OCI-LY3 (cell line): ENCODE data around the gene BCKDHB.

Source experiments
- H2AFZ ChIP-seq: fragments of 200-600, 300-600 bp; shearing (Covaris generic); 2 replicates; pipeline ENCODE4 v1.6.0; 2014; ENCODE audit warnings: antibody characterized with exemption, low read depth, low read length
- H3K27ac ChIP-seq: fragments of 200-600, 300-600 bp; sonication (generic); 2 replicates; pipeline ENCODE4 v1.5.1; 2014; ENCODE audit warnings: mild to moderate bottlenecking, low read length, moderate library complexity, mixed read lengths
- H3K27me3 ChIP-seq: fragments of 200-600, 300-600 bp; sonication (generic); 2 replicates; pipeline ENCODE4 v1.6.1; 2014; ENCODE audit warnings: low read depth, low read length, mixed read lengths
- H3K36me3 ChIP-seq: fragments of 200-600, 300-600 bp; sonication (generic); replicated peaks from 2 replicates; pipeline ENCODE3; 2014; ENCODE audit warnings: low read depth, low read length, mixed read lengths
- H3K4me1 ChIP-seq: fragments of 300-600, 200-600 bp; sonication (generic); 2 replicates; pipeline ENCODE4 v1.6.1; 2014; ENCODE audit warnings: low read length, mixed read lengths
- H3K4me2 ChIP-seq: fragments of 200-600, 300-600 bp; sonication (generic); 2 replicates; pipeline ENCODE4 v1.6.1; 2014; ENCODE audit warnings: low read length, mixed read lengths
- H3K4me3 ChIP-seq: fragments of 300-600, 200-600 bp; sonication (generic); 2 replicates; pipeline ENCODE4 v1.5.1; 2014; ENCODE audit warnings: antibody characterized with exemption, mild to moderate bottlenecking, low read length, moderate library complexity
- H3K79me2 ChIP-seq: fragments of 300-600, 200-600 bp; shearing (Covaris generic); 2 replicates; pipeline ENCODE4 v1.6.1; 2014; ENCODE audit warnings: mild to moderate bottlenecking, low read length, mixed read lengths
- H3K9ac ChIP-seq: fragments of 300-600, 200-600 bp; shearing (Covaris generic); 2 replicates; pipeline ENCODE4 v1.6.0; 2014; ENCODE audit warnings: mild to moderate bottlenecking, low read length, moderate library complexity
- H3K9me3 ChIP-seq: fragments of 200-600, 300-600 bp; shearing (Covaris generic); 2 replicates; pipeline ENCODE4 v1.6.1; 2014; ENCODE audit warnings: low read length, mixed read lengths; ENCODE audit not compliant: insufficient read depth
- H4K20me1 ChIP-seq: fragments of 200-600, 300-600 bp; sonication (generic); 2 replicates; pipeline ENCODE4 v1.6.1; 2016; ENCODE audit warnings: low read length, mixed read lengths; ENCODE audit not compliant: insufficient read depth
- EZH2phosphoT487 ChIP-seq: fragments of 200-600 bp; shearing (Covaris generic); IDR thresholded peaks from 2 replicates; pipeline ENCODE4 v1.6.1; 2018; ENCODE audit warnings: antibody characterized with exemption, mixed run types, low read depth
- TF ChIP-seq, protein P1 (sequence below): fragments of 200-600, 300-600 bp; sonication (generic); IDR thresholded peaks from 2 replicates; pipeline ENCODE4 v1.5.1; 2014; ENCODE audit warnings: antibody characterized with exemption, low read length, low read depth

The BCKDHB gene

GRCh38 chr6:80145921-80146320 lies 39.5 kb downstream of the BCKDHB start:
- H3K9me3 ChIP-seq = no peaks in the 10 kb centered on the region
- no peak overlapping the region for H2AFZ ChIP-seq
- no peaks in the 10 kb centered on the region for H3K4me1 ChIP-seq
- H3K36me3 ChIP-seq = peaks cover 8% of the 10 kb centered on the region
- no peak overlapping the region for H3K9ac ChIP-seq
- H3K27me3 ChIP-seq = no peaks in the 10 kb centered on the region
- no peak overlapping the region for H3K27ac ChIP-seq
- no peaks in the 10 kb centered on the region for H4K20me1 ChIP-seq
- no peak overlapping the region for H3K4me2 ChIP-seq
- no peak overlapping the region for H3K4me3 ChIP-seq
- TF ChIP-seq EZH2phosphoT487 = no peak
- TF ChIP-seq, protein P1, sequence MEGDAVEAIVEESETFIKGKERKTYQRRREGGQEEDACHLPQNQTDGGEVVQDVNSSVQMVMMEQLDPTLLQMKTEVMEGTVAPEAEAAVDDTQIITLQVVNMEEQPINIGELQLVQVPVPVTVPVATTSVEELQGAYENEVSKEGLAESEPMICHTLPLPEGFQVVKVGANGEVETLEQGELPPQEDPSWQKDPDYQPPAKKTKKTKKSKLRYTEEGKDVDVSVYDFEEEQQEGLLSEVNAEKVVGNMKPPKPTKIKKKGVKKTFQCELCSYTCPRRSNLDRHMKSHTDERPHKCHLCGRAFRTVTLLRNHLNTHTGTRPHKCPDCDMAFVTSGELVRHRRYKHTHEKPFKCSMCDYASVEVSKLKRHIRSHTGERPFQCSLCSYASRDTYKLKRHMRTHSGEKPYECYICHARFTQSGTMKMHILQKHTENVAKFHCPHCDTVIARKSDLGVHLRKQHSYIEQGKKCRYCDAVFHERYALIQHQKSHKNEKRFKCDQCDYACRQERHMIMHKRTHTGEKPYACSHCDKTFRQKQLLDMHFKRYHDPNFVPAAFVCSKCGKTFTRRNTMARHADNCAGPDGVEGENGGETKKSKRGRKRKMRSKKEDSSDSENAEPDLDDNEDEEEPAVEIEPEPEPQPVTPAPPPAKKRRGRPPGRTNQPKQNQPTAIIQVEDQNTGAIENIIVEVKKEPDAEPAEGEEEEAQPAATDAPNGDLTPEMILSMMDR = no peak
- no peaks in the 10 kb centered on the region for H3K79me2 ChIP-seq

- H3K4me1 ChIP-seq = no peaks in the 10 kb centered on the region
- H3K27me3 ChIP-seq = no peaks in the 10 kb centered on the region
- H2AFZ ChIP-seq = no peak overlapping the region
- H3K9ac ChIP-seq = no peak overlapping the region
- no peaks in the 10 kb centered on the region for H4K20me1 ChIP-seq
- peaks cover 13% of the 10 kb centered on the region for H3K36me3 ChIP-seq
- no peak overlapping the region for H3K4me2 ChIP-seq
- no peaks in the 10 kb centered on the region for H3K9me3 ChIP-seq
- H3K4me3 ChIP-seq = no peak overlapping the region
- no peak overlapping the region for H3K27ac ChIP-seq
- TF ChIP-seq, protein P1 = no peak
- H3K79me2 ChIP-seq = no peaks in the 10 kb centered on the region
Observed at GRCh38 chr6:80148220-80148619, 41.7 kb downstream of the BCKDHB start.

GRCh38 chr6:80151635-80152034 lies 45.2 kb downstream of the BCKDHB start:
- Histone ChIP-seq H3K27ac (no peak overlapping the region), H2AFZ (no peak overlapping the region), H3K4me2 (no peak overlapping the region), H3K79me2 (no peaks in the 10 kb centered on the region), H4K20me1 (no peaks in the 10 kb centered on the region), H3K9ac (no peak overlapping the region), H3K27me3 (no peaks in the 10 kb centered on the region), H3K4me3 (no peak overlapping the region), H3K4me1 (no peaks in the 10 kb centered on the region), H3K9me3 (no peaks in the 10 kb centered on the region), H3K36me3 (peaks cover 6% of the 10 kb centered on the region)
- TF ChIP-seq, protein P1 = no peak
- TF ChIP-seq EZH2phosphoT487 = no peak

DNA sequence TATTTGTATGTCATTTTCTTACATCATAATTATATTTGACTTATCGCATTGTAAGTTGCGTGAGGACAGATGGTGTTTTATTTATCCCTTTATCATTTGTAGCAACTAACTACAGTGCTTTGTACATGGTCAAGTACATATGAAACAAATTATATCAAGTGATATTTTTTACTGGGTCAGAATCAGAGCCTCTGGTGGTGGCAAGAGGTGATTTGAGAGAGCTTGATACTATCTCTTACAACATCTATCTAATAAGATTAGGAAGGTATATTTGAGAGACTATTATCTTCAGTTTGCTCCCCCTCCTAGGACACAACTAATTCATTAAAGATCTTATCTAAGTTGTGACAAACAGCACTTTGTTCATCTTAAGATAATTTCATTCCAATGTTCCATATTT lies 47.7 kb downstream of the BCKDHB start:
- Histone ChIP-seq H3K79me2 (no peaks in the 10 kb centered on the region), H4K20me1 (no peaks in the 10 kb centered on the region), H3K36me3 (peaks cover 6% of the 10 kb centered on the region), H2AFZ (no peak overlapping the region), H3K9me3 (no peaks in the 10 kb centered on the region), H3K27me3 (no peaks in the 10 kb centered on the region), H3K4me2 (no peak overlapping the region), H3K4me1 (no peaks in the 10 kb centered on the region), H3K9ac (no peak overlapping the region), H3K27ac (no peak overlapping the region), H3K4me3 (no peak overlapping the region)
- no peak for TF ChIP-seq EZH2phosphoT487
- TF ChIP-seq, protein P1 = no peak
